Stimulated activated effector memory CD8-positive, alpha-beta T cell treated with anti-CD3 and anti-CD28 coated beads, Interleukin-12 subunit alpha, Interleukin-12 subunit beta, amount 100 ng/mL, for 72 hours (primary cell): Measurements from ENCODE around the gene ZNFX1.
A peak's percentile ranks its signal among the peaks of the same experiment; 100 is the strongest.

Experiments used
- ATAC-seq: fragments of 150-1000 bp; cut with Tn5 transposase; 2 replicates; pipeline ENCODE4 v1.10.0; 2021
- DNase-seq, 2 donors: peaks; one replicate each; pipeline ENCODE4 v3.0.0; 2021 to 2022; ENCODE audit warnings: low spot score in 2 of 2
- H3K27ac Mint-ChIP-seq: one replicate; pipeline ENCODE4 v1.8.0; 2022; ENCODE audit warnings: mild to moderate bottlenecking, mixed read lengths
- H3K36me3 Mint-ChIP-seq: one replicate; pipeline ENCODE4 v1.8.0; 2022; ENCODE audit warnings: mild to moderate bottlenecking, mixed read lengths
- H3K4me1 Mint-ChIP-seq: one replicate; pipeline ENCODE4 v1.8.0; 2022; ENCODE audit warnings: mixed read lengths
- H3K4me3 Mint-ChIP-seq: one replicate; pipeline ENCODE4 v1.8.0; 2022; ENCODE audit warnings: mild to moderate bottlenecking, mixed read lengths
- H3K9me3 Mint-ChIP-seq: one replicate; pipeline ENCODE4 v1.8.0; 2022; ENCODE audit warnings: mixed read lengths

Gene ZNFX1

DNA sequence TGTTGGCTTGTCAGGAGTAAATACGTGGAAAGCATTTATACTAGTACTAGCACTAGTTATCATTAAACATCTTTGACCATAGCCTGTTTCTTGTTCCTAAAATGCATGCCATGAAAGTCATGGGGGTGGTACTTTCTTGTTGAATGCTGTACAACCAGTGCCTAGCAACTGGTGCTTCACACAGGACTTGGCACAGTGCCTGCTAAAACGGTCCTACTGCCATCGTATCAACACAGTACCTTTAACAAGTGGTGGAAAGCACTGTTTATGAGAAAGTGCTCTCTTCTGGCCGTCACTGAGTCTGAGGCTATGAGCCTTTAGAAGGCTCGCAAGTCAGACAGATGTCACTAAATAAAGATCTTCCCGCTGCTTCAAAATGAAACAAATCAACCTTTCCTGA is 21.6 kb downstream of the ZNFX1 start:
- Mint-ChIP-seq H3K36me3 (peaks cover 100% of the 10 kb centered on the region), H3K27ac (peak overlapping the region; percentile 57), H3K4me1 (peaks cover 11% of the 10 kb centered on the region), H3K9me3 (no peaks in the 10 kb centered on the region), H3K4me3 (no peak overlapping the region)
- DNase-seq: no peak
- no peak for ATAC-seq

GRCh38 chr20:49252556-49253350 is 25.1 kb downstream of the ZNFX1 start:
- Mint-ChIP-seq H3K4me3 (no peak overlapping the region), H3K9me3 (no peaks in the 10 kb centered on the region), H3K4me1 (no peaks in the 10 kb centered on the region), H3K27ac (peak overlapping the region; percentile 52), H3K36me3 (peaks cover 100% of the 10 kb centered on the region)
- DNase-seq (no peak), ATAC-seq (no peak)

DNA sequence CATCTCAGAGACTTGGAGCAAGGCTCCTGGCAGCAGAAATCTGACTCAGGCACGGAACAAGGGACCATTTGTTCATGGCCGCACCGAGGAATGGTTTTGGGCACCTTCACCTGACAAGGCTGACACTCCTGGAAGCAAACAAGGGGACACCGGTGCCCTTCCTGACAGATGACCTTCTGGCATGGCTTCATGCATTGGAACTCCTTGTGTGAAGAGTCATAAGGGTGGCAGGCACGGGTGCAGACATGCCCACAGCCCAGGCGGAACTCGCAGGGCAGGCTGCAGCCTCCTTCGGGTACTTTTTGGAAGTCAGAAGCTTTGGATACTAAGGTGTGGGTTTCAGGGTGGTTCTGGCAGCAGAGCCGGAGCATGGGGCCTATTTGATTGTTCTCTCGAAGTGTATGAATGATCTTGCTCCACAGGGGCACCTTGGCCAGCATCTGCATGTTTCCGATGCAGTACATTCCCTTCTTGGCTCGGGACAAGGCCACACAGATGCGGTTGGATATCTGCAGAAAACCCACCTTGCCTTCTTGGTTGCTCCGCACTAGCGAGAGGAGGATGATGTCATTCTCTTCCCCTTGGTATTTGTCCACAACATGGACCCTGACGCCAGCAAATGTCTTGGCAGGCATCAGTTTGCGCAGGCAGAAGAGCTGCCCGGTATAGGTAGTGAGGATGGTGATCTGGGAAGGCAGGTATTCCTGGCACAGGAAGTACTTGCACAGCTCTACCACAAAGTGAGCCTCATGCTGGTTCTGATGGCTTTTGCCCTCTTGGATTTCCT is 28.8 kb downstream of the ZNFX1 start:
- peak overlapping the region; percentile 26 for H3K27ac Mint-ChIP-seq
- DNase-seq (no peak), ATAC-seq (no peak)
- no peak overlapping the region for H3K4me3 Mint-ChIP-seq
- no peaks in the 10 kb centered on the region for H3K4me1 Mint-ChIP-seq
- H3K9me3 Mint-ChIP-seq: no peaks in the 10 kb centered on the region
- peaks cover 100% of the 10 kb centered on the region for H3K36me3 Mint-ChIP-seq

DNA sequence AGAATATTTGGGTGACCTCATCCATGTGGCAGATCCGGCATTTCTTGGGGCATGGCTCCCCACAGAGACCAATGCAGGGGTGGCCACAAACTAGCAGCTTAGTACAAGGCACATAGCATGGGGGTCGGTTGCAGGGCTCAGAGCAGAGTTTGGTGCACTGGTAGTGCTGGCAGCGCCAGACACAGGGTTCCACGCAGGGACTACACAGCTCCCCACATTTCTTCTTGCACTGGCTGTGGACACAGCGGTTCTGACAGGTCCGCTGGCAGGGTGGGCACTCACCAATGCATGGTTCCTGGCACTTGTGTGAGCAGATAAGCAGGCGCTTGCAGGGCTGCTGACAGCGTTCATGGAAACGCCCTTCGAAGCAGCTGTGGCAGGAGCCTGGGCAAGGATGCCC is 29.6 kb downstream of the ZNFX1 start:
- H3K27ac Mint-ChIP-seq: peak overlapping the region; percentile 79
- H3K36me3 Mint-ChIP-seq: peaks cover 100% of the 10 kb centered on the region
- H3K9me3 Mint-ChIP-seq: no peaks in the 10 kb centered on the region
- H3K4me3 Mint-ChIP-seq: no peak overlapping the region
- no peaks in the 10 kb centered on the region for H3K4me1 Mint-ChIP-seq
- peak; percentile 27 for ATAC-seq
- no peak for DNase-seq

GRCh38 chr20:49247792-49248191 is 30.1 kb downstream of the ZNFX1 start:
- Mint-ChIP-seq H3K36me3 (peaks cover 100% of the 10 kb centered on the region), H3K27ac (peak overlapping the region; percentile 79), H3K9me3 (no peaks in the 10 kb centered on the region), H3K4me1 (no peaks in the 10 kb centered on the region), H3K4me3 (no peak overlapping the region)
- DNase-seq (no peak), ATAC-seq (no peak)

DNA sequence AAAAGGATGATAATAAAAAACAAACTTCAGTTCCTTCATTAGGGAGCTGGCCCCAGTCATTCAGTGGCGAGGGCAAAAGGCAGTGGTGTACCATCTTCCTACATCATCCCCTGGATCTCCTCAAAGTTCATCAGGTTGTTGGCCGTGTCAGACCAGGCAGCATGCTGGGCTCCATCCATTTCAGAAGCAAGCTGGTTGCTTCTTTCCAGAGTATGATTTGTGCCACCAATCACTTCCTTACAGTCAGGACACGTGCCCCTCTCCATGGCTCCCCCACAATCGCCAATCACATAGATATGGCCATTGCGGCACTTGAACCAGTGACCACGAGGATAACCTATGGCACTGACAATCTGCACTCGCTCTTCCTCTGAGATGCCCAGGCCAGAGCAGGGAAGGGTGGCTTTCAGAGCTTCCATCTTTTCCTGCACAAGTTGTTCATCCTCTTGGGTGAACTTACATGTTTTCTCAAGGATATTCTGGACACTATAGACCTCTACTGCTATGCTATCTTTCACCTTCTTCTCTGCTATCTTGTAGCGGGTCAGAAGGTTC is 30.6 kb downstream of the ZNFX1 start:
- Mint-ChIP-seq H3K36me3 (peaks cover 100% of the 10 kb centered on the region), H3K27ac (peak overlapping the region; percentile 79), H3K9me3 (no peaks in the 10 kb centered on the region), H3K4me1 (no peaks in the 10 kb centered on the region), H3K4me3 (no peak overlapping the region)
- ATAC-seq (no peak), DNase-seq (no peak)

DNA sequence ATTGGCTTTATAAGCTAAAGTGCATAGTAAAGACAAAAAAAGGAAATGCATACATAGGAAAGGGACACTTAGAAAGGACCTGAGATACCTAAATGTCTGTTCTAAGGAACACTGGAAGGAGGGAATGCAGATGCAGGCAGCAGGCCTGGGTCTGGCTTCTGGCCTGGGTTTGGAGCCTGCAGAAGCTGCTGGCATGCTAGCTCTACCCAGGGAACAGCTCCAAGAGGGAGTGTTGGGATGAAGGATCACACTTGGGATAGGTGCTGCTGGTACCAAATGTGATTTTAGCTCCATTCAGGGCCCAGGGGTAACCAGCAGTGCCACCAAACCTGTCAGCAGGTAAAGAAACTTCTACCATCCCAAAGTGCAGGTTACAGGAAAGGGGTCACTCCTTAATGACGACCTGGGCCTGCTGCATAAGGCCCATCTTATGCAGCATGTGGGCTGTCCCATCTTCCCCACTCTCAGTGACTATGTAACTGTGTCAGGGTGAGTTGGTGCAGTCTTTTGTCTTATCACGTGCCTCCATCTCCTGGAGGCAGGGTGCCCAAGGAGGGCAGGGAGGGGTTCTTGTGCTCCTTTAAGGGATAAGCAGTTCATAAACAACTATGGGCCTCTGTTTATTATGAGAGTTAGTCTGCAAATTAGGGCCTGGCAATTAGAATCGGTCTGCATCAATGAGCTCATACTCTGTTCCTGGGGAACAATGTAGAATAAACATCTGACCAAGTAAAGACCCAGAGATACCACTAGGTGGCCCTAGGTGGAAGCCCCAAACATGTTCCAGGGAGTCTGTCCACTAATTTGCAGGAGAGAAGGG is 31.7 kb downstream of the ZNFX1 start:
- H3K36me3 Mint-ChIP-seq: peaks cover 100% of the 10 kb centered on the region
- DNase-seq (no peak), ATAC-seq (peak; percentile 72)
- no peak overlapping the region for H3K4me3 Mint-ChIP-seq
- no peaks in the 10 kb centered on the region for H3K9me3 Mint-ChIP-seq
- H3K27ac Mint-ChIP-seq: peak overlapping the region; percentile 77
- no peaks in the 10 kb centered on the region for H3K4me1 Mint-ChIP-seq

GRCh38 chr20:49237531-49237930 is 40.3 kb downstream of the ZNFX1 start:
- DNase-seq (no peak), ATAC-seq (no peak)
- Mint-ChIP-seq H3K4me1 (no peaks in the 10 kb centered on the region), H3K36me3 (peaks cover 100% of the 10 kb centered on the region), H3K9me3 (no peaks in the 10 kb centered on the region), H3K27ac (peak overlapping the region; percentile 38), H3K4me3 (no peak overlapping the region)

GRCh38 chr20:49236301-49236700 is 41.6 kb downstream of the ZNFX1 start:
- H3K36me3 Mint-ChIP-seq: peaks cover 100% of the 10 kb centered on the region
- no peak overlapping the region for H3K4me3 Mint-ChIP-seq
- no peak for ATAC-seq
- DNase-seq: no peak
- peaks cover under 1% of the 10 kb centered on the region for H3K4me1 Mint-ChIP-seq
- H3K9me3 Mint-ChIP-seq: no peaks in the 10 kb centered on the region
- peak overlapping the region; percentile 34 for H3K27ac Mint-ChIP-seq

GRCh38 chr20:49234831-49235230 is 43.0 kb downstream of the ZNFX1 start:
- H3K9me3 Mint-ChIP-seq: no peaks in the 10 kb centered on the region
- peaks cover 100% of the 10 kb centered on the region for H3K36me3 Mint-ChIP-seq
- no peak overlapping the region for H3K4me3 Mint-ChIP-seq
- peaks cover 8% of the 10 kb centered on the region for H3K4me1 Mint-ChIP-seq
- DNase-seq (no peak), ATAC-seq (no peak)
- peak overlapping the region; percentile 53 for H3K27ac Mint-ChIP-seq

- Mint-ChIP-seq H3K4me3 (no peak overlapping the region), H3K4me1 (peaks cover 8% of the 10 kb centered on the region), H3K36me3 (peaks cover 100% of the 10 kb centered on the region), H3K9me3 (no peaks in the 10 kb centered on the region), H3K27ac (no peak overlapping the region)
- ATAC-seq (no peak), DNase-seq (no peak)
Measured at GRCh38 chr20:49233226-49233625, 44.6 kb downstream of the ZNFX1 start.

GRCh38 chr20:49231471-49231870 is 46.4 kb downstream of the ZNFX1 start:
- Mint-ChIP-seq H3K27ac (peak overlapping the region; percentile 82), H3K36me3 (peaks cover 100% of the 10 kb centered on the region), H3K4me1 (peaks cover 8% of the 10 kb centered on the region), H3K4me3 (no peak overlapping the region), H3K9me3 (no peaks in the 10 kb centered on the region)
- DNase-seq (no peak), ATAC-seq (no peak)

DNA sequence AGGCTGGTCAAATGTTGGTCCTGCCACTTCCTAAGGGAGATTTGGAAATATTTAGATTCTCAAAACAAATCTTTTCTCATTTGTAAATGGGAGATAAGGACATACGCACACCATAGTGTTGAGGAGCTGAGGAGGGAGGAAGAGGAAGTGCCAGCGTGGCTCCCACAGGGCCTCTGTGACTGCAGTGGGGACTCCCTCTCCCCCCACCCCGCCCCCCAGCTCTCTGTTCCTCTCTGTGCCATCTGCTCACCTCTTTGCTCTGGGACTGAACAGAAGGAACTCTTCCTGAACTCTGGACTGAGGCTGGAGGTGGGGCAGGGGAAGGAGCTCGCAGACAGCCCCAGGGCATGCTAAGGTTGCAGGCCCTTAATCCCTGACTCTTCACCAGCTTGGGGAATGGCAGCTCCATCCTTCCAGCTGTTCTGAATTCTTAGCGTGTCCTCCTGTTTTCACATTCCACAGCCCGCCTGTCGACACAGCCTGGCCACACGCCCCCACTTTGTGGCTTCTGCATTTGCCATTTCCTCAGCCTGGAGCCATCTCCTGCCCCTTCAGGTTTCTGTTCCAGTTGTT is 47.2 kb downstream of the ZNFX1 start:
- H3K4me3 Mint-ChIP-seq: no peak overlapping the region

GRCh38 chr20:49230021-49230420 is 47.8 kb downstream of the ZNFX1 start:
- DNase-seq (no peak), ATAC-seq (no peak)
- H3K36me3 Mint-ChIP-seq: peaks cover 100% of the 10 kb centered on the region
- H3K27ac Mint-ChIP-seq: peak overlapping the region; percentile 82
- peaks cover 17% of the 10 kb centered on the region for H3K4me1 Mint-ChIP-seq
- no peaks in the 10 kb centered on the region for H3K9me3 Mint-ChIP-seq
- H3K4me3 Mint-ChIP-seq: no peak overlapping the region

More for the DNA sequence above, 47.2 kb downstream of the ZNFX1 start:
- H3K9me3 Mint-ChIP-seq: no peaks in the 10 kb centered on the region
- no peak for DNase-seq
- ATAC-seq: no peak
- peaks cover 100% of the 10 kb centered on the region for H3K36me3 Mint-ChIP-seq
- H3K4me1 Mint-ChIP-seq: peaks cover 14% of the 10 kb centered on the region
- peak overlapping the region; percentile 82 for H3K27ac Mint-ChIP-seq

- Mint-ChIP-seq H3K36me3 (peaks cover 100% of the 10 kb centered on the region), H3K9me3 (no peaks in the 10 kb centered on the region), H3K4me3 (no peak overlapping the region), H3K4me1 (peaks cover 17% of the 10 kb centered on the region), H3K27ac (no peak overlapping the region)
- DNase-seq (no peak), ATAC-seq (no peak)
Measured at GRCh38 chr20:49229381-49229780, 48.5 kb downstream of the ZNFX1 start.
